Astrocyte of the spinal cord (primary cell): ENCODE data around the gene VPS8.

Experiments
- DNase-seq: peaks from one replicate; pipeline ENCODE4 v3.0.0; 2011; ENCODE audit warnings: low read depth, low spot score
- H3K4me3 ChIP-seq: 2 replicates; pipeline ENCODE4 v1.5.1; 2011; ENCODE audit warnings: low read depth, mild to moderate bottlenecking, low read length, moderate library complexity
- CTCF ChIP-seq: IDR thresholded peaks from 2 replicates; pipeline ENCODE4 v1.5.1; 2012; ENCODE audit warnings: low read depth, mild to moderate bottlenecking, low read length, inconsistent platforms
- in situ Hi-C: cut with HindIII; loops from 2 replicates; pipeline ENCODE4 v1.10.0; 2017; ENCODE audit warnings: low sequenced_read_pairs

Gene VPS8

GRCh38 chr3:185089751-185090150, 277.8 kb downstream of the VPS8 start:
- no peak for TF ChIP-seq CTCF
- no peak overlapping the region for H3K4me3 ChIP-seq
- no peak for DNase-seq
- in situ Hi-C loops: no loop called here

GRCh38 chr3:185090811-185091210, 278.8 kb downstream of the VPS8 start:
- no peak for TF ChIP-seq CTCF
- no peak for DNase-seq
- in situ Hi-C loops: no loop called here
- H3K4me3 ChIP-seq: no peak overlapping the region

- H3K4me3 ChIP-seq: no peak overlapping the region
- TF ChIP-seq CTCF: no peak
- in situ Hi-C loops: no loop called here
- DNase-seq: no peak
Observed at GRCh38 chr3:185093116-185093515, 281.1 kb downstream of the VPS8 start.

GRCh38 chr3:185094697-185095096, 282.7 kb downstream of the VPS8 start:
- no peak for DNase-seq
- in situ Hi-C loops: no loop called here
- TF ChIP-seq CTCF: no peak
- no peak overlapping the region for H3K4me3 ChIP-seq
